ENCODE results near the gene SEC14L5. TPM values are rescaled to one million over a fixed set of nuclear protein-coding genes. Genes with fewer than 3 reads are reported as not detected.

The SEC14L5 gene
- total RNA-seq, 2 experiments from 2014 or later: 0.09 to 0.28 TPM

GRCh38 chr16:5006348-5007193, 48.4 kb downstream of the SEC14L5 start:
- POLR2A ChIA-PET: no interaction called here
- no peak for DNase-seq
- H3K27me3 Mint-ChIP-seq: peaks cover 7% of the 10 kb centered on the region
- CTCF ChIA-PET: interaction anchor here (0.5 kb wide), 1 partner anchor 50 kb away, joined by 3 read pairs; no protein-coding TSS in a partner anchor
- intact Hi-C loops (cut with DNase I, micrococcal nuclease): no loop called here
- H3K27ac Mint-ChIP-seq: no peak overlapping the region
- no peak overlapping the region for H3K4me3 Mint-ChIP-seq
- no peaks in the 10 kb centered on the region for H3K9me3 Mint-ChIP-seq (ENCODE audit: low read depth)
- no peaks in the 10 kb centered on the region for H3K4me1 Mint-ChIP-seq
- H3K36me3 Mint-ChIP-seq (ENCODE audit: low read depth): no peaks in the 10 kb centered on the region
- ATAC-seq: no peak

GRCh38 chr16:5007256-5007655, 49.1 kb downstream of the SEC14L5 start:
- Mint-ChIP-seq H3K27ac (no peak overlapping the region), H3K27me3 (peaks cover 7% of the 10 kb centered on the region), H3K36me3 (ENCODE audit: low read depth) (no peaks in the 10 kb centered on the region), H3K4me1 (no peaks in the 10 kb centered on the region), H3K4me3 (no peak overlapping the region), H3K9me3 (ENCODE audit: low read depth) (no peaks in the 10 kb centered on the region)
- ChIA-PET POLR2A (no interaction called here), CTCF (interaction anchor here (0.5 kb wide), 1 partner anchor 51 kb away, joined by 3 read pairs; no protein-coding TSS in a partner anchor)
- intact Hi-C loops (cut with DNase I, micrococcal nuclease): no loop called here
- DNase-seq (no peak), ATAC-seq (no peak)

- no peaks in the 10 kb centered on the region for H3K36me3 Mint-ChIP-seq (ENCODE audit: low read depth)
- no peak overlapping the region for H3K27ac Mint-ChIP-seq
- ChIA-PET CTCF (no interaction called here), POLR2A (no interaction called here)
- H3K27me3 Mint-ChIP-seq: peaks cover 7% of the 10 kb centered on the region
- DNase-seq (no peak), ATAC-seq (no peak)
- H3K9me3 Mint-ChIP-seq (ENCODE audit: low read depth): no peaks in the 10 kb centered on the region
- H3K4me3 Mint-ChIP-seq: no peak overlapping the region
- intact Hi-C loops (cut with DNase I, micrococcal nuclease): no loop called here
- H3K4me1 Mint-ChIP-seq: no peaks in the 10 kb centered on the region
Measured at GRCh38 chr16:5008311-5008731, 50.2 kb downstream of the SEC14L5 start.

- ChIA-PET POLR2A (interaction anchor here (0.6 kb wide), 1 partner anchor 24 kb away, joined by 3 read pairs; no protein-coding TSS in a partner anchor), CTCF (no interaction called here)
- Mint-ChIP-seq H3K4me3 (no peak overlapping the region), H3K4me1 (no peaks in the 10 kb centered on the region), H3K9me3 (ENCODE audit: low read depth) (no peaks in the 10 kb centered on the region), H3K27me3 (peaks cover 7% of the 10 kb centered on the region), H3K36me3 (ENCODE audit: low read depth) (no peaks in the 10 kb centered on the region), H3K27ac (no peak overlapping the region)
- DNase-seq (no peak), ATAC-seq (no peak)
- intact Hi-C loops (cut with DNase I, micrococcal nuclease): no loop called here
Measured at GRCh38 chr16:5010576-5011329, 52.6 kb downstream of the SEC14L5 start.

GRCh38 chr16:5011637-5012036, 53.5 kb downstream of the SEC14L5 start:
- ATAC-seq (no peak), DNase-seq (no peak)
- H3K27ac Mint-ChIP-seq: no peak overlapping the region
- H3K4me3 Mint-ChIP-seq: no peak overlapping the region
- H3K36me3 Mint-ChIP-seq (ENCODE audit: low read depth): no peaks in the 10 kb centered on the region
- POLR2A ChIA-PET: no interaction called here
- intact Hi-C loops (cut with DNase I, micrococcal nuclease): no loop called here
- H3K4me1 Mint-ChIP-seq: no peaks in the 10 kb centered on the region
- no peaks in the 10 kb centered on the region for H3K9me3 Mint-ChIP-seq (ENCODE audit: low read depth)
- CTCF ChIA-PET: no interaction called here
- H3K27me3 Mint-ChIP-seq: peaks cover 7% of the 10 kb centered on the region

GRCh38 chr16:5012887-5013286, 54.8 kb downstream of the SEC14L5 start:
- POLR2A ChIA-PET: no interaction called here
- CTCF ChIA-PET: no interaction called here

GRCh38 chr16:5015351-5015750, 57.2 kb downstream of the SEC14L5 start:
- ChIA-PET POLR2A (no interaction called here), CTCF (interaction anchor here (0.6 kb wide), 1 partner anchor 57 kb away, joined by 3 read pairs; the partner anchor contains the start of gene SEC14L5)
- Mint-ChIP-seq H3K4me3 (no peak overlapping the region), H3K4me1 (no peaks in the 10 kb centered on the region), H3K36me3 (ENCODE audit: low read depth) (no peaks in the 10 kb centered on the region), H3K9me3 (ENCODE audit: low read depth) (no peaks in the 10 kb centered on the region), H3K27me3 (peaks cover 3% of the 10 kb centered on the region), H3K27ac (no peak overlapping the region)
- intact Hi-C loops (cut with DNase I, micrococcal nuclease): no loop called here
- no peak for DNase-seq
- ATAC-seq: no peak

More at GRCh38 chr16:5012887-5013286, 54.8 kb downstream of the SEC14L5 start:
- DNase-seq (no peak), ATAC-seq (no peak)
- Mint-ChIP-seq H3K27ac (no peak overlapping the region), H3K27me3 (peaks cover 7% of the 10 kb centered on the region), H3K4me3 (no peak overlapping the region), H3K9me3 (ENCODE audit: low read depth) (no peaks in the 10 kb centered on the region), H3K36me3 (ENCODE audit: low read depth) (no peaks in the 10 kb centered on the region), H3K4me1 (no peaks in the 10 kb centered on the region)
- intact Hi-C loops (cut with DNase I, micrococcal nuclease): no loop called here

GRCh38 chr16:5015887-5016286, 57.8 kb downstream of the SEC14L5 start:
- Mint-ChIP-seq H3K9me3 (ENCODE audit: low read depth) (no peaks in the 10 kb centered on the region), H3K27ac (no peak overlapping the region), H3K4me1 (no peaks in the 10 kb centered on the region), H3K36me3 (ENCODE audit: low read depth) (no peaks in the 10 kb centered on the region), H3K27me3 (no peaks in the 10 kb centered on the region), H3K4me3 (no peak overlapping the region)
- CTCF ChIA-PET: no interaction called here
- POLR2A ChIA-PET: no interaction called here
- no peak for DNase-seq
- no peak for ATAC-seq
- intact Hi-C loops (cut with DNase I, micrococcal nuclease): no loop called here

- no peaks in the 10 kb centered on the region for H3K9me3 Mint-ChIP-seq (ENCODE audit: low read depth)
- no peaks in the 10 kb centered on the region for H3K4me1 Mint-ChIP-seq
- ChIA-PET CTCF (no interaction called here), POLR2A (no interaction called here)
- H3K27ac Mint-ChIP-seq: no peak overlapping the region
- ATAC-seq (no peak), DNase-seq (no peak)
- no peak overlapping the region for H3K4me3 Mint-ChIP-seq
- intact Hi-C loops (cut with DNase I, micrococcal nuclease): no loop called here
- H3K27me3 Mint-ChIP-seq: no peaks in the 10 kb centered on the region
- no peaks in the 10 kb centered on the region for H3K36me3 Mint-ChIP-seq (ENCODE audit: low read depth)
Measured at GRCh38 chr16:5016967-5017677, 59.0 kb downstream of the SEC14L5 start.

GRCh38 chr16:5017678-5017969, 59.5 kb downstream of the SEC14L5 start:
- Mint-ChIP-seq H3K9me3 (ENCODE audit: low read depth) (no peaks in the 10 kb centered on the region), H3K36me3 (ENCODE audit: low read depth) (no peaks in the 10 kb centered on the region), H3K27ac (no peak overlapping the region), H3K4me1 (no peaks in the 10 kb centered on the region), H3K27me3 (no peaks in the 10 kb centered on the region), H3K4me3 (no peak overlapping the region)
- CTCF ChIA-PET: no interaction called here
- intact Hi-C loops (cut with DNase I, micrococcal nuclease): no loop called here
- POLR2A ChIA-PET: no interaction called here
- ATAC-seq: no peak
- DNase-seq: no peak

- no peaks in the 10 kb centered on the region for H3K4me1 Mint-ChIP-seq
- DNase-seq (no peak), ATAC-seq (no peak)
- intact Hi-C loops (cut with DNase I, micrococcal nuclease): no loop called here
- ChIA-PET POLR2A (no interaction called here), CTCF (interaction anchor here (0.7 to 1.0 kb wide), 2 partner anchors 44 to 1387 kb away, joined by 3 read pairs; no protein-coding TSS in a partner anchor)
- no peak overlapping the region for H3K27ac Mint-ChIP-seq
- H3K9me3 Mint-ChIP-seq (ENCODE audit: low read depth): no peaks in the 10 kb centered on the region
- H3K27me3 Mint-ChIP-seq: no peaks in the 10 kb centered on the region
- H3K36me3 Mint-ChIP-seq (ENCODE audit: low read depth): no peaks in the 10 kb centered on the region
- H3K4me3 Mint-ChIP-seq: no peak overlapping the region
Measured at GRCh38 chr16:5018793-5019192, 60.7 kb downstream of the SEC14L5 start.
